Vagina (tissue), 2 donors: ENCODE data around the gene SIPA1L3.

Experiments used
- CTCF ChIP-seq, 3 experiments: fragments of 450-650 bp in 2 of 3; fragments of 200-600 bp in 1 of 3; sonication (generic) in 1 of 3; IDR thresholded peaks; one replicate each; pipeline ENCODE4 v1.5.1; 2017 to 2019; ENCODE audit warnings: antibody characterized with exemption in 3 of 3, mild to moderate bottlenecking in 2 of 3, moderate library complexity in 2 of 3
- POLR2A ChIP-seq, 2 donors: fragments of 450-650 bp; IDR thresholded peaks; one replicate each; pipeline ENCODE4 v1.6.1; 2017; ENCODE audit warnings: antibody characterized with exemption in 2 of 2, mild to moderate bottlenecking in 2 of 2, moderate library complexity in 2 of 2

- TF ChIP-seq CTCF (IDR thresholded peaks at IDR 0.05) (no peak), POLR2A (IDR thresholded peaks at IDR 0.05) (no peak)
Measured at GRCh38 chr19:37864501-37864900, 42.5 kb upstream of the SIPA1L3 start.
